Activated gamma-delta T cell (primary cell): ENCODE data around the gene NUFIP2.
"Not testable (repeated sequence)": the region's sequence is repeated elsewhere in the genome, so short reads cannot be mapped to it uniquely, and the experiment has no call there.

Experiments
- DNase-seq: peaks from one replicate; lab custom pipeline; 2025; lab: John Stamatoyannopoulos, UW
- total RNA-seq, 2 donors: gene quantifications; one replicate each; lab custom pipeline; 2026; lab: John Stamatoyannopoulos, UW

The NUFIP2 gene, protein sequence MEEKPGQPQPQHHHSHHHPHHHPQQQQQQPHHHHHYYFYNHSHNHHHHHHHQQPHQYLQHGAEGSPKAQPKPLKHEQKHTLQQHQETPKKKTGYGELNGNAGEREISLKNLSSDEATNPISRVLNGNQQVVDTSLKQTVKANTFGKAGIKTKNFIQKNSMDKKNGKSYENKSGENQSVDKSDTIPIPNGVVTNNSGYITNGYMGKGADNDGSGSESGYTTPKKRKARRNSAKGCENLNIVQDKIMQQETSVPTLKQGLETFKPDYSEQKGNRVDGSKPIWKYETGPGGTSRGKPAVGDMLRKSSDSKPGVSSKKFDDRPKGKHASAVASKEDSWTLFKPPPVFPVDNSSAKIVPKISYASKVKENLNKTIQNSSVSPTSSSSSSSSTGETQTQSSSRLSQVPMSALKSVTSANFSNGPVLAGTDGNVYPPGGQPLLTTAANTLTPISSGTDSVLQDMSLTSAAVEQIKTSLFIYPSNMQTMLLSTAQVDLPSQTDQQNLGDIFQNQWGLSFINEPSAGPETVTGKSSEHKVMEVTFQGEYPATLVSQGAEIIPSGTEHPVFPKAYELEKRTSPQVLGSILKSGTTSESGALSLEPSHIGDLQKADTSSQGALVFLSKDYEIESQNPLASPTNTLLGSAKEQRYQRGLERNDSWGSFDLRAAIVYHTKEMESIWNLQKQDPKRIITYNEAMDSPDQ
- total RNA-seq, result 291 to 315 reads per million in 2 donors

- peak; percentile 91 for DNase-seq
These were observed at the start of gene NUFIP2 for GRCh38 chr17:29293890-29294579. NUFIP2 (minus strand) TSS chr17:29294148; CDS start chr17:29294059, 89 bp downstream.

GRCh38 chr17:29342158-29342765 lies 48.3 kb upstream of the NUFIP2 start:
- DNase-seq, result no peak

DNA sequence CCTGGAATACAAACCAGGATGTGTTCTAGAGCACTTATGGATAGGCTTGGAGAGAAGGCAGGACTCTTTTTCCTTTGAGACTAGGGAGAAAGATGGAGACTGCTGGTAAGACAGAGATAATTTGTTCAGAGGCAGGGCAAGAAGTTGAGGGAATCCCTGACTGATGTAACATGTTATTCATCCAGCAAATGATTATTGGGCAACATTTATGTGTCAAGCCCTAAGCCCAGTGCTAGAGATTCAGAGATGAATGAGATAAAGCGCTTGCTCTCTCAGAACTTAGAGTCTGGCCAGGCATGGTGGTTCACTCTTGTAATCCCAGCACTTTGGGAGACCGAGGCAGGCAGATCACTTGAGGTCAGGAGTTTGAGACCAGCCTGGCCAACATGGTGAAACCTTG lies 47.8 kb upstream of the NUFIP2 start:
- no peak for DNase-seq

- DNase-seq, result not testable (repeated sequence)
These were observed 45.1 kb upstream of the NUFIP2 start for GRCh38 chr17:29339016-29339415.

- DNase-seq, result no peak
These were observed 37.7 kb upstream of the NUFIP2 start for GRCh38 chr17:29331708-29332085.

DNA sequence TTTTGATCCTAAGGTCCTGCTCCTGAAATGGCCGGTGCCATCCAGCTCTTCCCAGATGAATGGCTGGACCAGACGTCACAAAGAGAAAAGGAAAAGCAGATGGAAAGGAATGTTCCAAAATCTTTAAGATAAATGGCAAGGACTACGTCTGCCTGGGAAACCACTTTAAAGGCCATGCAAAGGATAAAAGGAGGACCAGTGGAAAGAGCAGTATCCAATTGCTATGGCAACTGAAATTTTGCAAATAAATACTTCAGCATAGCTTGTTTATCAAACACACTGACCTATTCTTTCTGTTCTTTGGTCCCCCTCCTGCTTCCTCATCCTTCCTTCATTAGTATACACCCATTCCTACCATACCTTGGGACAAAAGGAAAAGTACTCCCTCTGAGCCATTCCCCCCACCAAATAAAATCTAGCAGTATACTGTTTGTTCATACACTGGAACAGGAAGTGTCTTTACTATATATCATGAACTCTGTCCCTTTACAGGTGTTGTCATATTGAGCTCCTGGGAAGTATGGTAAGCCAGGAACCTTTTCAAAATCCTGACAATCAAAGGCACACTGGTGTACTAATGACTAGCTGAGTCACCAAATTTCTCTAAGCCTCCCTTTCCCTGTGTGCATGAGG lies 37.2 kb upstream of the NUFIP2 start:
- no peak for DNase-seq

GRCh38 chr17:29327412-29327811 lies 33.5 kb upstream of the NUFIP2 start:
- DNase-seq, result no peak

DNA sequence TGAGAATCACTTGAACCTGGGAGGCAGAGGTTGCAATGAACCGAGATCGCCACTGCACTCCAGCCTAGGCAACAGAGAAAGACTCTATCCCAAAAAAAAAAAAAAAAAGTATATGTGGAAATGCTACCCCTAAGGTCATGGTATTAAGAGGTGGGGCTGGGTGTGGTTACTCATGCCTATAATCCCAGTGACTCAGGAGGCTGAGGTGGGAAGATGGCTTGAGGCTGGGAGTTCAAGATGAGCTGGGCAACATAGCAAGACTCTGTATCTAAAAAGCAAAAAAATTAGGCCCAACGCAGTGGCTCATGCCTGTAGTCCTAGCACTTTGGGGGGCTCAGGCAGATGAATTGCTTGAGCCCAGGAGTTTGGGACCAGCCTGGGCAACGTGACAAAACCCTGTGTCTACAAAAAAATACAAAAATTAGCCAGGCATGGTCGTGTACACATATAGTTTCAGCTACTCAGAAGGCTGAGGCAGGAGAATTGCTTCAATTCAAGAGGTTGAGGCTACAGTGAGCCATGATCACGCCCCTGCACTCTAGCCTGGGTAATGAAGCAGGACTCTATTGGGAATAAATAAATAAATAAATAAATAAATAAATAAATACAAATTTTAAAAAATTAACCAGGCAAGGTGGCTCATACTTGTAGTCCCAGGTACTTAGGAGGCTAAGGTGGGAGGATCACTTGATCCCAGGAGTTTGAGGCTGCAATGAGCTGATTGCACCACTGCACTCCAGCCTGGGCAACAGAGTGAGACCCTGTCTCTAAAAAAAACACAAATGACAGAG lies 32.3 kb upstream of the NUFIP2 start:
- no peak for DNase-seq

DNA sequence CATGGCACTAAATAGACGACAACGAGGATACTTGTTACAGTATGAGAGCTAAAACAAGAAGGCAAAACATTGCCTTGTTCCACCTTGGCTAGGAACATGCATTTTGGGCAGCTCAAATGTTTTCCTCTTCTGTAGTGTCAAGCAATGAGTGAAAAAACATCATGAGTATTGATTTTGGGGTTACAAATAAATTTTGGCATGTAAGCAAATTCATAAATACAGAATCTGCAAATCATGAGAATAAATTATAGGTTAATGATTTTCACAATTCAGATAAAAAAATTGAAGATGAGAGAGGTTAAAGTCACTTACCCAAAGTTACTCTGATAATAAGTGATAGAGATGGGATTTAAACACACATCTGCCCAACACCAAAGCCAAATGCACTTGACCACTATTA lies 28.4 kb upstream of the NUFIP2 start:
- no peak for DNase-seq

GRCh38 chr17:29303386-29303785 lies 9.4 kb upstream of the NUFIP2 start:
- no peak for DNase-seq

DNA sequence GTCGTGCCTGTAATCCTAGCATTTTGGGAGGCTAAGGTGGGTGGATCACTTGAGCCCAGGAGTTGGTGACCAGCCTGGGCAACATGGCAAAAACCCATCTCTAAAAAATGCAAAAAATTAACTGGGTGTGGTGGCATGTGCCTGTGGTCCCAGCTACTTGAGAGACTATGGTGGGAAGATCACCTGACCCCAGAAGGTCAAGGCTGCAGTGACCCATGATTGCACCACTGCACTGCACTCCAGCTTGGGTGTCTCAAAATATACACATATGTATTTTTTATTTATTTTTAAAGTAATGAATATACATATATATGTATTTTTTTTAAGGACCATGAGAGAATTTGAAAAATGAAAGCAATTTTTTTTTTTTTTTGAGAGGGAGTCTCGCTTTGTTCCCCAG lies 5.1 kb upstream of the NUFIP2 start:
- DNase-seq, result no peak

- no peak for DNase-seq
These were observed 1.5 kb upstream of the NUFIP2 start for GRCh38 chr17:29295420-29295819.

GRCh38 chr17:29294580-29294900 lies 592 bp upstream of the NUFIP2 start:
- DNase-seq, result no peak

- DNase-seq, result peak; percentile 45
These were observed 707 bp downstream of the NUFIP2 start for GRCh38 chr17:29292992-29293889.

GRCh38 chr17:29292071-29292991 lies 1.6 kb downstream of the NUFIP2 start:
- peak; percentile 45 for DNase-seq

DNA sequence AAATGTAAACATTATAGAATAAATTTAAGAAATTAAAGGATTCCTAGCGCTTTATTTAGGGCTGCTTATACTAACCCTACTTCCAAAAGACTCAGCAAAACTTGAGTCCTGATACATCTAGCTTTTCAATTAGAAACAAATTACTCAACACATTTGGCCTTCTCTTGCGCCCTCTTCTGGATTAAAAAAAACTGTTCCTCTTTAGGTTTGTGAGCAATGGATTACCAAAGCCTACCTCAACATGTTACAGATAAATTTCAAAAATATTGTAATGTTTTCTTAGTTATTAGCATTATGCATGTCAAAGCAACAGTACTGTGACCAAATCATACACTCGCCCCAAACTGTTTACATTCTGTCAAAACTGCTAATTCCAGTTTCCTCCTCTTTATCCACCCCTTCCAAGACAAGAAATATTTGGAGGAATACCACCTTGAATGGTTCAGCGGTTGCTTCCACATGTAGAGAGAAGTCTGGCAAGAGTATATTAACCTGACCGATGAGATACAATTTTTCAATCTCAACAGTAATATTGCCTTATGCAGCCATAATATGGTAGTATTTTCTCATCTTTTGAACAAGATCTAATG lies 2.7 kb downstream of the NUFIP2 start:
- DNase-seq, result no peak

GRCh38 chr17:29289852-29290251 lies 4.1 kb downstream of the NUFIP2 start:
- no peak for DNase-seq

- DNase-seq, result no peak
These were observed 10.0 kb downstream of the NUFIP2 start for GRCh38 chr17:29283961-29284360.

- no peak for DNase-seq
These were observed 10.5 kb downstream of the NUFIP2 start for GRCh38 chr17:29283496-29283895.
